K562 (cell line): ENCODE data around the gene RFPL3.
"Not testable (repeated sequence)": the region's sequence is repeated elsewhere in the genome, so short reads cannot be mapped to it uniquely, and the experiment has no call there.

Experiments used
- CREM ChIP-seq: IDR thresholded peaks from 2 replicates; pipeline ENCODE4 v1.6.1; 2014; ENCODE audit warnings: antibody characterized with exemption, low read depth
- MAX ChIP-seq: sonication (generic); formaldehyde crosslinking; IDR thresholded peaks from 2 replicates; pipeline ENCODE4 v1.9.0; 2022; ENCODE audit warnings: mild to moderate bottlenecking, missing genetic modification reagents
- SMAD4 ChIP-seq: fragments of 250-450 bp; sonication (Bioruptor Pico); conservative IDR thresholded peaks from 2 replicates; pipeline ENCODE4 v1.8.0; 2021; ENCODE audit warnings: inconsistent platforms, mild to moderate bottlenecking, moderate library complexity
- ZNF133 ChIP-seq: fragments of 250-450 bp; sonication (Bioruptor Pico); IDR thresholded peaks from 2 replicates; pipeline ENCODE4 v1.4.0; 2020; ENCODE audit warnings: mild to moderate bottlenecking

- TF ChIP-seq ZNF133 (CRISPR knock-in tag); SMAD4 (CRISPR knock-in tag); MAX (CRISPR knock-in tag); CREM: not testable (repeated sequence)
Observed at GRCh38 chr22:32360096-32360495, 2.4 kb downstream of the RFPL3 start.
